HG03439 (cell line): ENCODE measurements around the gene ADAR.
A peak's percentile ranks its signal among the peaks of the same experiment; 100 is the strongest.
"Not testable (repeated sequence)": the region's sequence is repeated elsewhere in the genome, so short reads cannot be mapped to it uniquely, and the experiment has no call there.

Source experiments
- ATAC-seq: cut with Tn5 transposase; IDR thresholded peaks from one replicate; pipeline ENCODE4 v1.9.1; 2021; ENCODE audit warnings: mild to moderate bottlenecking, moderate library complexity; ENCODE audit not compliant: unreplicated experiment

Gene ADAR, protein sequence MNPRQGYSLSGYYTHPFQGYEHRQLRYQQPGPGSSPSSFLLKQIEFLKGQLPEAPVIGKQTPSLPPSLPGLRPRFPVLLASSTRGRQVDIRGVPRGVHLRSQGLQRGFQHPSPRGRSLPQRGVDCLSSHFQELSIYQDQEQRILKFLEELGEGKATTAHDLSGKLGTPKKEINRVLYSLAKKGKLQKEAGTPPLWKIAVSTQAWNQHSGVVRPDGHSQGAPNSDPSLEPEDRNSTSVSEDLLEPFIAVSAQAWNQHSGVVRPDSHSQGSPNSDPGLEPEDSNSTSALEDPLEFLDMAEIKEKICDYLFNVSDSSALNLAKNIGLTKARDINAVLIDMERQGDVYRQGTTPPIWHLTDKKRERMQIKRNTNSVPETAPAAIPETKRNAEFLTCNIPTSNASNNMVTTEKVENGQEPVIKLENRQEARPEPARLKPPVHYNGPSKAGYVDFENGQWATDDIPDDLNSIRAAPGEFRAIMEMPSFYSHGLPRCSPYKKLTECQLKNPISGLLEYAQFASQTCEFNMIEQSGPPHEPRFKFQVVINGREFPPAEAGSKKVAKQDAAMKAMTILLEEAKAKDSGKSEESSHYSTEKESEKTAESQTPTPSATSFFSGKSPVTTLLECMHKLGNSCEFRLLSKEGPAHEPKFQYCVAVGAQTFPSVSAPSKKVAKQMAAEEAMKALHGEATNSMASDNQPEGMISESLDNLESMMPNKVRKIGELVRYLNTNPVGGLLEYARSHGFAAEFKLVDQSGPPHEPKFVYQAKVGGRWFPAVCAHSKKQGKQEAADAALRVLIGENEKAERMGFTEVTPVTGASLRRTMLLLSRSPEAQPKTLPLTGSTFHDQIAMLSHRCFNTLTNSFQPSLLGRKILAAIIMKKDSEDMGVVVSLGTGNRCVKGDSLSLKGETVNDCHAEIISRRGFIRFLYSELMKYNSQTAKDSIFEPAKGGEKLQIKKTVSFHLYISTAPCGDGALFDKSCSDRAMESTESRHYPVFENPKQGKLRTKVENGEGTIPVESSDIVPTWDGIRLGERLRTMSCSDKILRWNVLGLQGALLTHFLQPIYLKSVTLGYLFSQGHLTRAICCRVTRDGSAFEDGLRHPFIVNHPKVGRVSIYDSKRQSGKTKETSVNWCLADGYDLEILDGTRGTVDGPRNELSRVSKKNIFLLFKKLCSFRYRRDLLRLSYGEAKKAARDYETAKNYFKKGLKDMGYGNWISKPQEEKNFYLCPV

DNA sequence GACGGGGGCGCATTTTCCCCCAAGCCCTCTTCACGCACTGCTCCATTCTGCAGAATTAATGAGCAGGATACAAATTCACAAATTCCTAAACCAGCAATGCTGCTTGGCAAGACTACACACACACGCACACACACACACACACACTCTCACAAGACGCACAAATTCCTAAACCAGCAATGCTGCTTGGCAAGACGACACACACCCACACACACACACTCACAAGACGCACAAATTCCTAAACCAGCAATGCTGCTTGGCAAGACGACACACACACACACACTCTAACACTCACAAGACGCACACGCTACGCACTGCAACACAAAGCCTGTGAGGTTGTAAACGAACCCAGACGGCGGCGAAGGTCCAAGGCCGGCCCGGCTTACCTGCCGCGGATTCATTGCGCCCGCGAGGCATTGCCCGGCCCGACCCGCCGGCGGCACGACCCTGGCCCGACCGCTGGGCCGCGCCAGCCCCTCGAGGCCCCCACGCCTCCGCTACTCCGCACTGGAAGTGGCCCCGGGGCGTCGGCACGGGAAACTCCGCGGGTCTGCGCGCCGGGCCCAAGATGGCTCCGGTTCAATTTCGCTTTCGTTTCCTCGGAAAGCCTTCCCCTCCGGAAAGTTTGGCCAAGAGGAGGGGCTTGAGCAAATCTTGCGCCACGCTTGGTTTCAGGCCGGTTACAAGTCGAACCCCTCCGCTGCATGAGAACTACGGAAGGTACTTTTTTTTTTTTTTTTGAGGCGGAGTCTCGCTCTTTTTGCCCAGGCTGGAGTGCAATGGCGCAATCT is at the start of gene ADAR:
Gene ADAR, minus strand, starts transcription at position 578 of the 788 bp plus-strand sequence. Its CDS starts 180 bp downstream, at position 398.
- ATAC-seq = peak; percentile 81

DNA sequence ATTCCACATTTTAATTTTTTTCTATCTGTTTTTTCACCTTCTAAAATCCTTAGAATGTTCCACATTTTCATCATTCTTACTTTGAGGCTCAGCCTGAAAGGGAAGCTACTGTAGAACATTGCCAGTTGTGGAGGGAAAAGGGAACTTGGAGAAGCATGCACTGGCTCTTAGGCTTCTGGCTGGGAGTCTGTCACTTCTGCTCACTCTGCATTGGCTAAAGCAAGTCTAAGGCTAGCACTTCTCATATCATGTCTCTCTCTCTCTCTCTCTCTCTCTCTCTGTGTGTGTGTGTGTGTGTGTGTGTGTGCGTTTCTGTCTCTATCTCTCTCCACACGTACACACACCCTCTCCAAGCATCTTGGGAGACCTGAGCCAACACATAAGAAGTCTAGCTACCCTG is 49.6 kb upstream of the ADAR start:
- no peak for ATAC-seq

DNA sequence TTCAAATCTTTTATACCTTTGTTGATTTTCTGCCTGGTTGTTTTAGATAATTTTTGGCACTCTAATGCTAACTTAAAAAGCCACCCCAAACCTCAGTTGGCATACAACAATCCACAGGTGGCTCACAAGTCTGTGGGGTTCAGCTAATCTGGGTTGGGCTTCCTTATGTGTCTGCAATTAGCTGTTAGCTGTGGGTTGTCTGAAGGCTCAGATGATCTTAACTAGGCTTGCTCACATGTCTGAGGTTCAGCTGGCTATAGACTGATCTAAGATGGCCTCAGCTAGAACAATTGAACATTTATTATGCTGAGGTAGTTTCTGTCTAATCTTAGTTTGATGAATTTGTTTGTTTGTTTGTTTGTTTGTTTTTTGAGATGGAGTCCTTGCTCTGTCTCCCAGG is 44.9 kb upstream of the ADAR start:
- no peak for ATAC-seq

DNA sequence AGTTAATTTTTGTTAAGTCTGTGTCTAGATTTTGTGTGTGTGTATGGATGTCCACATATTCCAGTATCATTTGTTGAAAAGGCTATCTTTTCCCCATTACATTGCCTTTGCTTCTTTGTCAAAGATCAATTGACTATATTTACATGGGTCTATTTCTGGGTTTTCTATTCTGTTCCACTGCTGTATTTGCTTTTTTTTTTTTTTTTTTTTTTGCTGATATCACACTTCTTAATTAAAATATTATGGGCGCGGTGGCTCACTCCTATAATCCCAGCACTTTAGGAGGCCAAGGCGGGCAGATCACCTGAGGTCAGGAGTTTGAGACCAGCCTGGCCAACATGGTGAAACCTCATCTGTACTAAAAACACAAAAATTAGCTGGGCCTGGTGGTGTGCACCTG is 36.7 kb upstream of the ADAR start:
- ATAC-seq = not testable (repeated sequence)

DNA sequence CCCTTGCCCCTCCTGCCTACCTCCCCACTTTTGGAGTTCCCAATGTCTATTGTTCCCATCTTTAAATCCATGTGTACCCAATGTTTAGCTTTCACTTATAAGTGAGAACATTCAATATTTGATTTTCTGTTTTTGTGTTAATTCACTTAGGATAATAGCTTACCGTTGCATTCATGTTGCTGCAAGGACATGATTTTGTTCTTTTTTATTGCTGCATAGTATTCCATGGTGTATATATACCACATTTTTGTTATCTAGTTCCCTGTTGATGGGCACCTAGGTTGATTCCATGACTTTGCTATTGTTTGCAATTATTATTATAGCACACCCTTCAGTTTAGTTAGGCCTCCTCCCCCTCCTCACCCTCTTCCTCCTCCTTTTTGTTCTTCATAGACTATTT is 33.5 kb upstream of the ADAR start:
- no peak for ATAC-seq

DNA sequence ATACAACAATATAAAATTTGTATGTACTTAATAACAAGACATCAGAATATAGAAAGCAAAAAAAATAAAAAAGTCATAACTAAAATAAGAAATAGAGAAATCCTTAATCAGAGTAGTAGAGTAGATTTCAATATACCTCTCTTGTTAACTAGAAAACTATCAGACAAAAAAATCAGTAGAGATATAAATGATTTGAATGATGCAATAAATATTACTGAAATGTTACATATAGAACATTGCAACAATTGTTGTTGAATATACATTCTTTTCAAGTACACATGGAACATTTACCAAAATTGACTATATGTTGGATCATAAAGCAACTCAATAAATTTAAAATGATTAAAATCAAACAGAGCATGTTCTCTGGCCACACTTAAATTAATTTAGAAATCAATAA is 31.9 kb upstream of the ADAR start:
- ATAC-seq = no peak

DNA sequence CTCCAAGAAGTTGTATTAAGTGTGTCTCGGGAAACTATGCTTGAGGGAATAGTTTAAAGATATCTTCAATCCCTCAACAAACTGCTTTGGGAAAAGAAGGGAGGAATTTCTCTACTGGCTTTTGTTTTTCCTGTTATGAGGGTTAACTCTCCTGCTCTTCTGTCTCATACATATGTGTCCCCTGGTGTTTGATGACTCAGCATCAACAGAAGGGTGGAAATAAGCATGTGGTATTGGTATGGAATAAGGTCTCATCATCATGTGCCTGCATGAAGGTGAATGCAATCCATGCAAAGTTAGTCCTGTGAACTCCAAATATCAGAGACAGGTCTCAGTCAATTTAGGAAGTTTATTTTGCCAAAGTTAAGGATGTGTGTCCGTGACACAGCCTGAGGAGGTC is 27.2 kb upstream of the ADAR start:
- no peak for ATAC-seq

DNA sequence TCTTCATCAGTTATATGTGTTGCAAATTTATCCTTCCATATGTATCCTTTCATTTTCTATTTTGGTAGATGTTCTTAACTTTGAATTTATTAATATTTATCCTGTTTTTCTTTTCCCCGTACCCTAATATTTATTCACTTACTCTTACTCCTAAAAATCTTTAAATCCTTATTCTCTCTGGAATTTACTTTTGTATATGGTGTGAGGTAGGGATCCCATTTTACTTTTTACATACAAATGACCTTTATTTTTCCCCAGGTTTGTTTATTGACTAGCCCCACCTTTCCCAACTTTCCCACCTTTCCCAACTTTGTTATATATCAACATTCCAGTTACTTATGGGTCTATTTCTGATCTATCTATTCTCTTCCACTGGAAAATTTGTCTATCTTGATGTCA is 21.7 kb upstream of the ADAR start:
- ATAC-seq = no peak

DNA sequence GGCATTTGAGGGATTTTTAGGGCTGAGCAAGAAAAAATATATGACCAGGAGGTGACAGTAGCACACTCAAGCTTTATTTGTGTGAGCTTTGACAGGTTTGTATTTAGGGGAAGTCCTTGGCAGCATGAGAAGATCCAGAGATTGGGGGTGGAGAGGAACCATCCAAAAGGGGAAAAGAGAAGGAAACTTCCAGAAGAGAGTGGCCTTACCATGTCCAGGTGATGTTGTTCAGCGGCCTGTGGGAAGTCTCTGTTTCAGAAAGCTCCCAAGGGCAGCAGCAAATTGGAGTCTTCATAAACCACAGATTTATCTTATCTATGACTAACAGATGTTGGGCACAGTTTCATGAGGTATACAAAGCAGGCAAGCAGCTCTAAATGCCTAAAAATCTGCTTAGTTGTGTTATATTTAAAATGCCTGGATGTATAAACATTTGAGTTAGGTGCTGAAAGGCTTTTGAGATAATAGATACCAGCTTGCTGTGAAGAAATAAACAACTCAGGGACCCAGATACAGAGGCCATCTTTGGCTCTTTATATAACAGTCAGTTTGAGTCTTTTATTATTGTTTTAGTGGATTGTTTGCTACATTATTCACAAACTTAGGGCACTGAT is 21.2 kb upstream of the ADAR start:
- no peak for ATAC-seq

DNA sequence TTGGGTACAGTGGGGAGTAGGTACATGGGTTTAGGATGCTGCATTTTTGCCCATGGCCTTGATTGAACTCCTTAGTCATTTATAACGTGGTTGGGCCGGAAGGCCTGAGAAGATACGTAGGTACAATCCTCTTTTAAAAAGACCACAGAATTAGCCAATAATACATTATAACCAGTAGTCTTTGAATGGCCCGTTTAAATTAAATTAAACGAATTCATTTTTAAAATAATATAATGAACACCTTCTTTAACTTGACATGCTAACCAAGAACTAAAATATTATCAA is 20.1 kb upstream of the ADAR start:
- no peak for ATAC-seq

DNA sequence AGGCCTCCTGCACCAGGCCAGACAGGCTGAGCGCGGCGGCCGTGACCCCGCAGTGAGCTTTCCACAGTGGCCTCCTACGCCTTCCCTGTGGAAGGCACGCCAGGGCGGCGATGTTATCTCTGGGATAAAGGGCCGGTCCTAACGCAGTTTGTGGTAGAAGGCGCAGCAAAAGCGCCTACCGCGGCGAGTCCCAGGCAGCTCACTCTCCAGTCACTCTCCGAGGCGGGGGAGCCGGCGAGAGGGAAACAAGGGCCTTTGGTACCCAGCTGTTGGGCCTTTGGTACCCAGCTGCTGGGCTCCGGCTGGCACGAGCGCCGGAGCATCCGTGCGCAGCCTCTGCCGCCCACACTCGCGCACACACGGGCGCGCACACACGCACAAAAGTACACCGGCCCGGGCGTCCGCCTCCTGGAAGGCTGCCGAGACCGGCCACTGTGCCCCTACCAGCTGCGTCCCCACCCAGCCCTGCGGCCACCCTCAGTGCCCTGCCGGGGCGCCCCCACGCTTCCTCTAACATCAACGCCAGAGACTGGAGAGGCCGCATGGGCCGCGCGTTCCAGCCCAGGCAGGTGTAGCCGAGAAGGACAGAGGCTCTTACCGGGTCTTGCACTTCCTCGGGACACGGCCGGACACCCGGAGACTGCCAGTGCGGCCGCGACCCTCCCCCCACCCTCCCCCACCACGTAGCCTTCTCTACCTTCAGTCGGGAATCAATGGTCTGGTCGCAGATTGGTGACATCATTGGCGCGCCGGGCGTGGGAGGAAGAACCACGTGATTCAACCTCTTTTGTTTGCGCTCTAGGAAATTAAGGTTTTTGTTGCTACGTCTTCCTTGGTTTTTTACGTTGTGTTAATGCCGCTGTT is 19.5 kb upstream of the ADAR start:
- peak; percentile 53 for ATAC-seq

DNA sequence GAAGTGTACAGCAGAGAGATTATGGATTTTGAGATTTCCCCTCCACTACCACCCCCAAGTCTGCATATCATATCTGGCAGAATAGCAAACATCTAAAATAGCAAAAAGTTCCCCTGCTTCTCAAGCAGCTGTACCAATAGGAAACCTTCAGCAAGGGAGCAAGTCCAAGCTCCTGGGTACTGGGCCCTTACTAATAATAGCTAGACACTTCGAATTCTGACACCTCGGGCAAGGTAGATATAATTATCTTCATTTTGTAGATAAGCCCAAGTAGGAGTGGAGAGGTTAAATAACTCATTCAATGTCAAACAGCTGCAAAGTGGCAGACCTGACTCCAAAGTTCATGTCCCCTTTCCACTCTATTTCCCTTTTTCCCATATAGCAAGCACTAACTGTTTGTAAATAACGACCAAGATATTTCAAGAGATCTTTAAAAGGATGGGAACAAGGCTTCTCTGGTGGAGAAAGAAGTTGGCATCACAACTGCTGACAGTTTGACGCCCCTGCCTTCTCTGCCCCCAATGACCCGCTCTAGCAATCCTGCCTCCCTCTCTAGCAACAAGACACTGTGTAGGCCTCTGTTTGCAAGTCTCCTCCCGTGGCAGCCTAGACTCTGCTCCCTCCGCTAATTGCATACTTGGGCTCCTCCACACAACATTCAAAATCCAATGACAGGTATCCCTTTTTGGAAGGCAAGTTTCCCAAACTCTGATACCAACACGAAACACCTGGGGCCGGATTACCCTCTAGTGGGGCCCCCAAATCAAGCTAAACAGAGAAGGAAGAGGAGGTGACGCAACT is 18.7 kb upstream of the ADAR start:
- ATAC-seq = peak; percentile 30

DNA sequence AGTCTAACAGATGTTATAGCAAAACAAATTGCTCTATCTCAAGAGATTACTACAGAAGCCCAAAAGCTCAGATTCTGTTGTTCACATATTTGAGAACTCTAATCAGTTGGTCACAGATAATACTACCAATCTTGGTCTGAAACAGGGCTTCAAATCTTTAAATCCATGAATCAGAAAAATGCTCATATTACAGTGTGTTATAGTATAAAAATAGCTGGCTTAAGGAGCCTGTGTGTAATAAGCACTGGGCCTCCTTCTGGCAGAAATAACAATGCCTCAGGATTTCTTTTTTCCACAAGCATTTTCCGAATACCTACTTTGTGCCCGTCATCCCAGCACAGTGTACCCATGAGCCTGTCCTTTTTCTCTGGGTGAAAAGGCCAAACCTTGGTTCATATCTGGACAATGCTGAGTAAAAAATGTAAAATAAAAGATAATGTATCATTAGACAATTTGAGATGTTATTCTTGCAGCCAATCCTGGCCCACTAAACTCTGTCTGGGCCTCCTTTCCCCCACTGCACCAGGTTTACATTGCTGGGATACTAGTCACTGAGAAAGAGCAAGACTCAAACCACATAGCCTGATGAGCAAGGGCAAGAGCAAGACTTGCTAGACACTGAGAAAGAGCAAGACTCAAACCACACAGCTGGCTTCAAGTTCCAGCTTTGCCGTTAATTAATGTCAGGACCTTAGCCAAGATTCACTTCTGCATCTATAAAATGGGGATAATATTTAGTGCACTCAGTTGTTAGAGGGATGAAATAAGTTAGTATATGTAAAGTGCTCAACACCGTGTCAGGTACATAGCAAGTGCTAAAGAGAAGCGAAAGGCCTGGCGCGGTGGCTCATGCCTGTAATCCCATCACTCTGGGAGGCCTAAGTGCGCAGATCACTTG is 17.0 kb upstream of the ADAR start:
- ATAC-seq = no peak

DNA sequence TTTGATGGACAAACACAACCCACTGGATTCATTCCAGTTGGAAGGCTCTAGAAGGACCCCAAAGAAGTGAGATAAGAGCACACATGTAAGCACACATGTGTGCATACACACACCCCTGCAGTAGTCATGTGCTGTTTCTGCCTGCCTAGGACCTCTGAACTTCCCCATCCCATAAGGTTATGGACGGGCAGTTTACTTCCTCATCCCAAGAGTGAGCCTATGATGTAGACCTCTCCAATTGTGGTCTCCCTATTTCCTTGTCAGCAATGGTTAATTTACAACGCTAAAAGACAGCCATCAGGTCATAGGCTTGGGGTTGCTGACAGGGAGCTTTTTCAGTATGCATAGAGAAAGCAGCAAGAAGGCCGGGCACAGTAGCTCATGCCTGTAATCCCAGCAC is 15.4 kb upstream of the ADAR start:
- ATAC-seq = no peak

DNA sequence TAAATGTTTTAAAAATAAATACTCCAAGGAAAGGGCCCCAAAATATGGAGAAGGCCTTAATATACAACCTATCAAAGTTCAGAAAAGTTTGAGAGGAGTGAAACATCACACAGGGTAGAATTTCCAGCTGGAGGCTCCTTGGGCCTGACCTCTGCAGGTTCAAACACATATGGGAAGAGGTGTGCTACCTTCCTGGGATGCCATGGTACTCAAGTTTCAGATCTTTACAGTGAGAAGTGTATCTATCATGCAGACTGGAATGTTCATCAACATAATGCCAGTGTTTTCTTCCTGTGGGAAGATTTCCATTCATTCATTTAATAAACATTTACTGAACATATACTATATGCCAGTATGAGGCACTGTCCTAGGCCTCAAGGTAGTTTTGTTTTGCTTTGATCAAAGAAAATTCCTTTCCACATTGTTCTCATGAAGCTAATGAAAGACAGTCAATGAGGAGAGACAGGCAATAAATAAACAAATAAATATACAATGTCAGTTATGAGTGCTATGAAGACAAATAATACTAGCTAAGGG is 14.6 kb upstream of the ADAR start:
- no peak for ATAC-seq

DNA sequence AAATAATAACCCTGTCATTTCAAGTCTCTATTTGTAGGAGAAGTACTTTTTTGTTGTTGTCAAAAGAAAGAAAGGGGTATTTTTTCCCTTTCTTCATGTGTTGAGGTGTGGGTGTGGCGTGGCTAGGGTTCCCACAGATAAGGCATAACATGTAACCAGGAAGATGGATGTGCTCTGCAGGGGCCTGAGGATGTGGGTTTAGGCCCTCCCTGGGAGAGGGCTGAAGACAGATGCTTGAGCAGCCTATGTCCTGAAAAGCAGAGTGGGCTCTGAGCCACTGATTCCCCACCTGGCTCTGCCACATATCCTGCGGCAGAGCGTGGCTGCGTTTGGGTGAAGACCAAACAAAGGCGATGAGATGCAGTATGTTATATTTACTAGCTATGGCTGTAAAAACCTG is 13.9 kb upstream of the ADAR start:
- no peak for ATAC-seq

DNA sequence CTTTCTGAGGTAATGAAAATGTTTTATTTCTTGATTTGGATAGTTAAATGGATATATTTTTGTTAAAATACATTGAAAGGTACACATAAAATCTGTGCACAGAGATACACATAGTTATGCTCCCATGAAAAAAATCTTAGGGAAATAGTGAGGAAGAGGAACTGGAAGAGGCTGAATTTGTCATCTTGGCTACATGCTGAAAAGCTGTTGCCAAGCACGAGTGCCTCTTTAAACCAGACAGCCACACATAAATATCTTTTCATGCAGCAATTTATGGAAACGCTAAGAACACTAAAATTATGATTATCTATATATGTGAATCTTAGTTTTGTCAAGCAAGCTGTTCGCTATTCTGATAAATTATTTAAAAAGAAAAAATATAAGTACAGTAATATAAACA is 12.8 kb upstream of the ADAR start:
- ATAC-seq = no peak
